Fibroblast of peridontal ligament (primary cell): Measurements from ENCODE around the gene RPL3.

Experiments
- DNase-seq: peaks from one replicate; pipeline ENCODE4 v3.0.0-alpha.2; 2010; ENCODE audit errors: extremely low read depth

RPL3 gene

DNA sequence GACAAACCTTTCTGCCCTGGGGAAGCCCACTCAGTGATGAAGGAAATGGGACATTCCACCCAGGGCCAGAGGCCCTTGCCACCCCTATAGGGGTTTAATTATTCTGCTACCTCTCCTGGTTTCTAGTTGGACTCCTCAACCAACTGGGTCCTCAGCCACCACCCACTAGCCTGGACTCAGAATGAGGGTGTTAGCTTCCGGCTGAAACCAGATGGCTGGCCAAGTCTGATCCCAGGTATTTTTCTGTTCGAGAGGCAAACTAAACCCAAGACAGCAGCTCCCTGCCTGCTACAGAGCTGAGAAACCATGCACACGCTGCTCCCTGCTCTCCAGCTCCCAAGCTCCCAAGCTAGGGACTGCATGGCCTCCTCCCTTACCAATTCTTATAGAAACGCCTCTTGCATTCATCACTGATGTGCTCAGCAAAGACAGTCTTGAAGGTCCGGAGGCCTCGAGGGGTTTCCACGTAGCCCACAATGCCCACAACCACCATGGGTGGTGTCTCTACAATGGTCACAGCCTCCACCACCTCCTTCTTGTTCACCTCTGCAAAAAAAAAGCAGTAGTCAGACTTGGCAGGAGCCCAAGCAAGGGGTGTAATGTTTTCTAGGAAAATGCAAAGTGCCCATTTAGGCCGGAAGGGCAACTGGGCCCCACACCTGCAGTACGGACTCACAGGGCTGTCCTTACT is 2.2 kb downstream of the RPL3 start:
- no peak for DNase-seq

DNA sequence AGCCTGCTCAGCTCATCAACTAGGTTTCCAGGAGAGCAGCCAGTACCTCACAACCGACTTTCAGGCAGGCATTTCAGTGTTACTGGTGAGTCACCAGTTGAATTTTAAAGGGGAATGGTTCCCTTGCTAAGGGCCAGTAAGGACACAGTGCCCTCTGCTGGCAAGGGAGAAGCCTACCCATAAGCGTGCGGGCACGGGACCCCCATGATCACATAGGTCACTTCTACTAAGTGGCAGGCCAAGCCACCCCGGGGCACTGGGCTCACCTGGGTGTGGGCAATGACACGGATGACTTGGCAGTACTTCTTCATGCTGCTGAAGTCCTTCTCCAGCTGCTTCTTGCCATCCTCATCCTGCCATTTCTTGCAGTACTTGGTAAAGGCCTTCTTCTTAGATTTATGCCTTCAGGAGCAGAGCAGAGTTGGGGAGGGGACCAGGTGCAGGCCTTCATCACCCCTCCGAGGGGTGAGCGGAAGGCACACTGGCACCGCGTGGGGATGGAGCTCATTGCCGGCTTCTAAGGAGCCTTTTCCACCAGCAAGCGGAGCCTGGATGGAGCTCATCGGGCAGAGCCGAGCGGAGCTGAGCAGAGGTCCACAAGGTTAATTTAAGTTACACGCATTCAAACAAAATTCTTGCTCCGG is 2.9 kb downstream of the RPL3 start:
- peak; percentile 93 for DNase-seq

DNA sequence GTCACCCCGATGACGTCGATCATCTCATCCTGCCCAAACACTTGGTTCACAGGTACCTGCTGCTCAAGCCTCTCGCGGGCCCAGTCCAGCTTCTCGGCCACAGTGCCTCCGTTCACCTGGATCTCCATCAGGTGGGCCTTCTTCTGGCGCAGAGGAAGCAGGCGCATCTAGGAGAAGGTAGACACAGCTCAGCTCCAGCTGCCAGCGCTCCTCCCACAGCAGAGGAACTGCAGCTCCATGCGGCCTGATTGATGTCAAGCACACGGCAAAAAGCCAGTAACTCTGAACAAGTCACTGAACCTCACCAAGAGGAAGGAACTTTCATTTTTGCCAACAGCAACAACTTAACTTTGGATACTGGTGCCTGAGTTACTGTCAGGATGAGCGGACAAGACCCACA is 4.0 kb downstream of the RPL3 start:
- no peak for DNase-seq

DNA sequence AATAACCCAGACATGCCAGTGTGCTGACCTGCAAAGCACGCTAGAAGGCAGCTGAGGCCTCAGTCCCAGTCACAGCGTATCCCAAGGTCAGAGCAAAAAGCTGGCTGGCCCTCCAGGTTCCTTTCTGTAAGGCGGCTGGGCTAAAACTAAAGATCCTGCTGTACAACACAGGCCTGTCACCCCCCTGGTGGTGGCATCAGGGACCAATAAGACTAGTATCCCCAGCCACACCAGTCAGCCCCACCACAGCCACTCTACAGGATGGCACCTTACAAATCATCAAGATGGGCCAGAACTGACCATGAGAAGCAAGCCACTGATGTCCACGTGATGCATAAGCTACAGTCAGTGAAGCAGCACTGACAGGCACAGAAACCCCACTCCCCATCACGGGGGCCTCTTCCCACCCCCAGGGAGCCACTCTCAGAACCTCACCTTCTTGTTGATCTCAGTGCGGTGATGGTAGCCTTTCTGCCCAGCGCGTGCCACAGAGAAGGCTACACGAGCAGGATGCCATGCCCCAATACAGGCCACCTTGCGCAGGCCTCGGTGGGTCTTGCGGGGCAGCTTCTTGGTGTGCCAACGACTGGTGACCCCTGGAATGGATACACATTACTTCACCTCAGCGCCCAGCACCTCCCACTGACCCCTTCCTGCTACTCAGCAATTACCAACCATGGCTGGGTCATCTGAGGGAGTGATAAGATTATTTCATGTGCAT is 5.0 kb downstream of the RPL3 start:
- no peak for DNase-seq

DNA sequence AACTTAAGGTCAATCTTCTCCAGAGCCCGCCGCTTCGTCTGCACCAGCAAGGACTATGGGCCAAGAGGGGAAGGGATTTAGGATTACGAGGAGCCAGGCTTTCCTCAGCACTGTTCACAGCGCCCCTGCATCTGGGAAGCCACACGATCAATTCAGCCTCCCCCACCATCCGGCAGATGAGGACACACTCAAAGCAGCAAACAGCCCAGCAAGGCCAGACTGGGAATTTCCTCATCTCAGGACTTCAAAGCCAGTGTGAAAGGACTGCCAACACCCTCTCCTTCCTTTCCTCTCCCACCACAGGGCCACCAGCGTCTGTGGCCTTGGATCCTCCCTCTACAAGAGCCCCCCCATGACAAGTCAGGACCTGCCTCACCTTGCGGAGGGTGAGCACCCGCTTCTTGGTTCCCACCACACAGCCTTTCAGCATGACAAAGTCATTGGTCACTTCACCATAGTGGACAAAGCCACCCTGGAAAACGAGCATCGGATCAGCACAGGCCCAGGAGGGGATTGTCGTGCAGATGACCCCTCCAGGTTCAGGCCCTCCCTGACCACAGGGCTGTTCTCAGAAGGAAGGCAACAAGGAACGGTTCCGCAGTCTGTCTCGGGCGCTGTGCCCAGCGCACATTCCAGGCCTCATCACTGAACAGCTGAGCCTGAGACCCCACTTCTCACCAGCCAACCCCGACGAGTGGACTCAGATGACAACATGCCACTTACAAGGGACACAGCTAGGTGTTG is 6.0 kb downstream of the RPL3 start:
- DNase-seq: no peak

DNA sequence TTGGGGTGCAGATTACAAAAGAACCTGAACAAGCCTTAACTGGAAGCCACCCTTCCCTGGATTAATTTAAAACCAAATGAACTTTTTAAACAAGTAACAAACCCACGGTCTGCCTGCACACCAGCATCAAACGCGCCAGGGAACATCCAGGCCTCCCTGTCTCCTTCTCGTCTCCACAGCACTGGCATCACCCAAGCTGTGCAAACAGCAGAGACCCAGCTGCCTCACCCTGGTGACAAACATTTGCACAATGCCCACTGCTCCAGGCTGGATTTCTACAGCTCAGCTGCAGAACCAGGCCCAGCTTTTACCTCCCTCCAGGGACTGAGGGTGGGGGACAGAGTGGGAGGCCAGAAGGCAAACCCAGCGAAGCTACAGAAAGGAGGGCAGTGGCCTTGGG is 7.0 kb downstream of the RPL3 start:
- no peak for DNase-seq

DNA sequence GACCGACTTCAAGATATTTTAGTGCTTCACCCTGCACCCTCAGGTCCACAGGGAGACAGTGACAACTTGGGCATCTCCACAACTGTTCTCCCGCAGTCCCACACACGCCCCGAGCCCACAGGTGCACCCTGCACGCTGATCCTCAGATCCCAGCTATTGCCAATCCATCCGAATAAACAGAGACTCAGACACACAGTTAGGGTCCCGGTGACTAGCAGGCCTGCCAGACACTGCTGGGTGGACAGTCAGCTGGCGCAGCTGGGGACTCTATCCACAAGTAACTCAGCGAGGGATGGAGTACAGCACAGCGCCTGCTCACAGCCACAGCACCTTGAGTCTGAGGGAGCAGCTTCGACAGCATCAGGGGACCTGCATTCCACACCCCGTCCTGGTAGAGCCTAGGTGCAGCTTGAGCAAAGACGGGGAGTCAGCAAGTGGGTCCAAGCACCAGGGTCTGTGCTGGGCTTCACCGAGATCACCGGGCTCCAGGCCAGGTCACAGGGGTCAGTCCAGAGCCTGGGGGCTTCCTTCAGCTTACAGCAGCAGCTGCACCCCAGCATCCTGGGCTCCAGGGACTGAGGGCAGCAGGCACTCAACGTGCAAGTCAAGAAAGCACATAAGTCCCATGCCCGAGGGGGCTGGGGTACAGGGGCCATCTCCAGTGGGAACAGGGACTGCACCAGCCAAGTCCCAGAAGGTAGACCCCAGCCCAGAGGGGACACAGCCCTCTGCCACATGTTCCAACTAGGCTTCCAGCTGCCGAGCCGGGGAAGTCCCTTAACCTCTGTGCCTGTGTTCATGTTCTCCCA is 7.6 kb downstream of the RPL3 start:
- no peak for DNase-seq

DNA sequence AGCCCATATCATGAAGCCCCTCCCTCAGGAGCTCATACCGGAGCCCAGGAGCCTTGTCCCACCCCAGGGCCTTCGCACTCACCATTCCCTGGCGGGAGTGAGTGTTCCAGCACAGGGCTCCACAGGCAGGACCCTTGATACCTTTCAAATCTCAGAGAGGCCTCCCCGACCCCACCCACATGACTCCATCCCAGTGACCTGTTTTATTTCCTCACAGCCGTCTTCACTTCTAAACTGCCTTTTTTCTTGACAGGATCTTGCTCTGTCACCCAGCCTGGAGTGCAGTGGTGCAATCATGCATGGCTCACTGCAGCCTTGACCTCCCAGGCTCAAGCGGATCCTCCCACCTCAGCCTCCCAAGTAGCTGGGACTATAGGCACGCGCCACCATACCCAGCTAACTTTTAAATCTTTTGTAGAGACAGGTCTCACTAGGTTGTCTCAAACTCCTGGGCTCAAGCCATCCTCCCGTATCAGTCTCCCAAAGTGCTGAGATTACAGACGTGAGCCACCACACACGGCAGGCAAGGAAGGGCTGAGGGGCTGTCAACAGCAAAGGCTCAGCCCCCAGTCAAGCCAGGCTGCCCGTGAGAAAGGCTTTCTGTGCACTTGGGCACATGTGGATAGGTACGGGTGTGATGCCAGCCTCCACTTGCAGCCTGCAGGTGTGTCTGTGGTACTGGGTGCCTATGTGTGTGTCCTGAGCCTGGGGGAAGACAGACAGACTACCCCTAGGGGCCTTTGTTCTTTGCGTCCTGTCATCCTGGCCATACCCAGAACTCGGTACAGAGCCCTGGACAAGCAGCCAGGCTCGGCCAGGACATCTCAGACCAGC is 9.3 kb downstream of the RPL3 start:
- no peak for DNase-seq

DNA sequence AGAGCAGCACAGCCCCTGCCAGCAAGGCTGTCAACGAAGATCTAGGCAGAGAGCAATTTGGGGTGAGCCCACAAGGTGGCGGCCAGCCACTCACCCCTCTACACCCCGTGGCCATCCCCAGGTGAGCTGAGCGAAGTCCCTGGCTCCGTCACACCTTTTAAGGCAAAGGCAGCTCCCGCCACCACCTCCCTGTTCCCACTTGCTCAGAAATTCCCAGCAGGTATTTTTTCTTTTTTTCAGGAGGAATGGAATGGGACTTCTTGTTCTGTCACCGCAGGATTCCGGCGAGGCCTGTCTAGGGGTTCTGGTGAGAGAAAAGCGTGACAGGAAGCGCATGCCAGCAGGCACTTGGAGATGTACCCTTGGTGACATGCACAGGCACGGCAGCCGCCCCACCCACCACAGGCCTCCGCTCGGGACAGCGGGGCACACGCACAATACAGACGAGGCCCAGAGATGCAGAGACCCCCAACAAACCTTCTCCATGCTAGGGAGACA is 10.0 kb downstream of the RPL3 start:
- no peak for DNase-seq

DNA sequence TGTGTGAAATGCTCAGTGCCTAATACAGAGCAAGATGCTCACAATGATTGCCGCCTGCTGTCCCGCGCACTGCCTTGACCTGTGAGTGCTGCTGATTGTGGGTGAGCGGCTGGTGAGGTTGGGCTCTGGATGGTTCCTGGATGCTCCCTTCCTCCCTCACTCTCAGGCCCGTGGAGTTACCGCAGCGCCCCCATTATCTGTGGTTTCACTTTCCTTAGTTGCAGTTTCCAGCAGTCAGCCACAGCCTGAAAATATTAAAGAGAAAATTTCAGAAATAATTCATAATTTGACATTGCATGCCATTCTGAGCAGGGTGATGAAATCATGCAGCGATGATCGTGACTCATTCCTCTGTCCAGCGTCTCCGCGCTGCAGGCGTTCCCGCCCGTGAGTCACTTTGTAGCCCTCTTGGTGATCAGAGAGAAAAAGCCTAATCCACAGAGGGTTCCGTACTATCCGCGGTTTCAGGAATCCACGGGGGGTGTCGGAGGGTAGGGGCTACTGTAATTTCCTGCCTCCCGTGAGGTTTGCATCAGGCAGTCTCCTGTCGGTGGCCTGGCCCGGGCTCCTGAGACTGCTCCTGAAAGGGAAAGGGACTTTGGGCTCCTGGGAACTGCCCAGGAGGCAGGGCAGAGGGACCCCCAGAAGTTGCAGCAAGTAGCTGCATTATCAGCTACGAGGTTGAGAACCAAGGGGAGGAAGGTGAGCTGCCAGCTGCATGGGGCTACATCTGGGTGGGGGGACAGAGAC is 10.6 kb downstream of the RPL3 start:
- peak; percentile 94 for DNase-seq

DNA sequence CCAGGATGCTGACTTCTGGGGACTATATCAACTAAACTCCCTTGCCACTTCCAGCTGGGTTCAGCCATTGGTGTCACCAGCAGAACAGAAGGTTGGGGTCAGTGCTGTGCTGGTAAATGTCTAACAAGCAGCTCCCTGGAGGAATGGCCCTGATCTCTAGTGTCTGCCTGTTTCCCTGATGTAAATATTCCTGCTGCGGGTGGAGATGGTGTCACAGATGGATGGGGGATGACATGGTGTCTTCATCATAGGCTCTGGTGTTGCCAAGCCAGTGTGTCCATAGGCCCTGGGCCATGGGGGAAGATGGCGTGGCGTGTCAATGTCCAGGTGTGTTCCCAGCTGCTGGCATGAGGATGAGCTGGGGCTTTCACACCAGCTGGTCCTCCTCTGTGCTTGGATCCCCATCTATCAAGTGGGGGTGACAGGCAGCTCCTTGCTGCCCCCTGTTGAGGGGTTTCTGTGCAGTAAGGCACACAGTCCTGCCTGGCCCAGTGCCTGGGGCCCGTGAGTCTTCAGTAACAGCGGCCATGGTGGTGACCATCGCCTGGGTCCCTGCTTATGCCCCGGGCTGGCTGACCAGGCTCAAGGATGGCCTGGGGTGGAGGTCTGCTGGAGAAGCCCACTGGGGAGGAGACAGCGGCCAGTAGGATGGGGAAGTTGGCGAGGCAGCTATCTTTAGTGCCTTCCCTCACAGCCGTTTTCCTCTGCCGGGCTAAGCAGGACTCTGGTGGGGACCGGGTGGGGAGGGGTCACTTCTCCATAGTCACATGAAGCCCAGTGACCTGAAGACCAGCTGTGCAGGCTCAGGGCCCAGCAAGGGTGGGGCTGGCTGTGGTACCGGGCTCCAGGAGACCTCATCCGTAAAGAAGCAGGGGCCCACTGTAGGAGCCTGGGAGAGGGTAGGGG is 12.7 kb downstream of the RPL3 start:
- no peak for DNase-seq

DNA sequence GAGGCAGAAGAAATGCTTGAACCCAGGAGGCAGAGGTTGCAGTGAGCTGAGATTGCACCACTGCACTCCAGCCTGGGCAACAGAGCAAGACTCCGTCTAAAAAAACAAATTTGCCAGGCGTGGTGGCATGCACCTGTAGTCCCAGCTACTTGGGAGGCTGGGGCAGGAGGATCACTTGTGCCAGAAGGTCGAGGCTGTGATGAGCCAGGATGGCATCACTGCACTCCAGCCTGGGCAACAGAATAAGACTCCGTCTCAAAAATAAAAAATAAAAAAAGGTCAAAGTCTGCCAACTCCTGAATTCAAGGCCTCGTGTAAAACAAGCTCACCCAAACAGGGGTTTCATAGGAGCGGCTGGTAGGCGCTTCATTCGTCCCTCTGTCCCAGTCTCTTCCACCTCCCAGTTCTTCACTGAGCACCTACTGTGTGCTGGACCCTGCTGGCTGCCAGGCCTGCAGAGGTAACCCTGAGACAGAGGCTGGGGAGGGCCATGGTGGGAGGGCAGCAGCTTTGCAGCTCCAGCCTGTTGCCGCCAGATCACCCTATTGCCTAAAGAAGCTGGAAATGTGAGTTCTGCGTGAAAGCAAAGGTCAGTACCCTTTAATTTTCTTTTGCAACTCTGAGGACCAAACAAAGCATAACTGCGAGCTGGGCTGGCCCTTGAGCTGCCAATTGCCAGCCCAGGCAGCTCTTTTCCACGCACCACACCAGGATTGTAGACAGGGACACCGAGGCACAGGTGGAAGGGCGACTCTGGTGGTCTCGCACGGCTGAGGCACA is 15.3 kb downstream of the RPL3 start:
- no peak for DNase-seq

DNA sequence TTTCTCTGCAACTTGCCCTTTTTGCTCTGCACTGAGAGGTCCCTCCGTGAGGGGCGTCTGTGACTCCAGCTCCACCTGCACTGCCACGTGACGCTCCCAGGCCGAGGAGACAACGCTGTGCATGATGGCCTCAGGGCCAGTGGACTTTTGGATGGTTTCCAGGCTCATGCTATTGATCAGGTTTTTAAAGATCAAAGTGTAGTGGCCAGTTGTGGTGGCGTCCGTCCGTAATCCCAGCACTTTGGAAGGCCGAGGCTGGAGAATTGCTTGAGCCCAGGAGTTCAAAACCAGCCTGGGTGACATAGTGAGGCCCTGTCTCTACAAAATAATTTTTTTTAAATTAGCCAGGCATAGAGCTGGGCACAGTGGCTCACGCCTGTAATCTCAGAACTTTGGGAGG is 16.1 kb downstream of the RPL3 start:
- no peak for DNase-seq

DNA sequence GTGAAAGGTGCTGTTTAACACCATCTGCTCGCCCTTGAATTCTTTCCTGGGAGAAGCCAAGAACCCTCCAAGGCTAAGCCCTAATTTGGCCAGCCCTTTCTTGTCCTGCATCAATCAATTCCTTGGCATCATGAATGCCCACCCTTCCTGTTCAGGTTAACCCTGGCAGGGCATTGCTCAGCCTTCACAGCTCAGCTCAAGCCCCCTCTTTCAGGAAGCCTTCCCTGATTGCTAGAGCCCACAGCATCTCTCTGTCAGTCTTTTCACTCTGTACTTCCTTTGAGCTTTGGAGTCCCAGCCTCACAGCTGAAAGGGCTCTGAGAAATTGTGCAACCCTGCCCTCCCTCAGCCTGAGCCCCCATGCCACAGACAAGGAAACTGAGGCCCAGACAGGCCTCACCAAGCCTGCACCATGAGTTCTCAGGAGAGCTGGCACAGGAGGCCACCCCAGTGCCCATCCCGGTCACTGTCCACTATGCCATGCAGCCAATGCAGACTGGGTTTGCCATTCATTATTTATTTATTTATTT is 16.9 kb downstream of the RPL3 start:
- DNase-seq: no peak

DNA sequence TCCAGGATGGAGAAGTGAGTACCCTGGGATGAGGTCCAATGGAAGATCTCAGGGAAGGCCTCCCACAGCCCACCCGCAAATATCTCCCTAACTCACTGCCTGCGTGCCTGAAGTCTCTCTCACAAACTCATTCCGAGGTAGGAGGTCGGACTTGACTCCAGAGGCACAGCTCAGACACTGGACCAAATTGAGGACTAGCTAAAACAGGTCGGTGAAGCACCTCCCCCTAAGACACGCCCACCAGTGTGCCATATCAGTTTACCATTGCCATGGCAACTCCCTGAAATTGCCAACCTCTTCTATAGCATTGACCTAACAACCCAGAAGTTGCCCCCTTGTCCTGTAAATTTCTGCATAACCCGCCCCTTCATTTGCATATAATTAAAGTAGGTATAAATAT is 17.5 kb downstream of the RPL3 start:
- no peak for DNase-seq

DNA sequence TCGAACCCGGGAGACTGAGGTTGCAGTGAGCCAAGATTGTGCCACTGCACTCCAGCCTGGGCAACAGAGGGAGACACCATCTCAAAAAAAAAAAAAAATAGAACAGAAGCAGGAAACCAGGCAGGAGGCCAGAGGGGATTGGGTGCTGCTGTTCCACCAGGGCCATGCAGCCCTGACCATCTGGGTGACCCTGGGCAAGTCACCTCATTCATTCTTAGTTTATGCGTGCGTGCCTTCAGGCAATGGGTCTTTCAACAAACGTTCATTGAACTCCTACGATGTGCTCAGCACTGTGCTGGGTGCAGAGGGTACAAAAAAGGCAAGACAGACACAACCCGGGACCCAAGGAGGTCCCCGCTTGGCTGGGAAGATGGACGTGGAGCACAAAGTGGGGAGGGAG is 18.3 kb downstream of the RPL3 start:
- no peak for DNase-seq

DNA sequence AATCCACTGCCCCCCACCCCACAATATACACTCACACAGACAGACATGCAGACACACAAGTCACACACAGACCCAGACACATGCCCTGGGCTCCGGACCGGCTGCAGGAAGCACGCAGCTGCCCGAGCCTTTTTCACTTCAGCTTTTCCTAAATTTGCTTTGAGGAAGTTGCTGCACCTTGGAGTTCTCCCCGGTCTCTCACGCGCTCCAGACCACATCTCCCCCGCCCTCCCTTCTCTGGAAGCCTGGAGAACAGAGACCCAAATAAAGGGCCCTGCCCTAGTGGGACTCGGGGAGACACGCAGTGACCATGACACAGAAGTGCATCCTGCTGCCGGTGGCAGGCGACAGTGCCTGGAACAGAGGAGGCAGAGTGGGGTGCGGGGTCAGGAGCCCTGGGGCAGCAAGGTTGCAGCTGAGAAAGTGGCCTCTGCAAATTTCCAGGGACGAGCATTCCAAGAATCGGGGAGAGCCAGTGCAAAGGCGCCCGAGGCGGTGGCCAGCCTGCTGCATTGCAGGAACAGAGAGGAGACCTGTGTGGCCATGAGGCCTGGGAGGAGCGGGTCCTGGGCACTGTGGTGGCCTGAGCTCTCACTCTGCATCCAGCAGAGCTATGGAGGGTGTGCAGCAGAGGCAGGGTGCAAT is 19.1 kb downstream of the RPL3 start:
- no peak for DNase-seq
